Measurements from ENCODE around the gene ADRA2C.

Gene ADRA2C

GRCh38 chr4:3735196-3735595, 31.0 kb upstream of the ADRA2C start:
- DNase-seq: no peak

- no peak for DNase-seq
Measured at GRCh38 chr4:3736290-3736689, 29.9 kb upstream of the ADRA2C start.

- DNase-seq: no peak
Measured at GRCh38 chr4:3736806-3737205, 29.4 kb upstream of the ADRA2C start.

- DNase-seq: no peak
Measured at GRCh38 chr4:3739577-3739976, 26.6 kb upstream of the ADRA2C start.

GRCh38 chr4:3740256-3740655, 25.9 kb upstream of the ADRA2C start:
- DNase-seq: no peak

GRCh38 chr4:3741217-3742011, 24.8 kb upstream of the ADRA2C start:
- no peak for DNase-seq

- DNase-seq: no peak
Measured at GRCh38 chr4:3742610-3743009, 23.6 kb upstream of the ADRA2C start.

- no peak for DNase-seq
Measured at GRCh38 chr4:3744232-3744631, 22.0 kb upstream of the ADRA2C start.

- no peak for DNase-seq
Measured at GRCh38 chr4:3744901-3745300, 21.3 kb upstream of the ADRA2C start.

GRCh38 chr4:3745886-3746656, 20.1 kb upstream of the ADRA2C start:
- DNase-seq: no peak

- no peak for DNase-seq
Measured at GRCh38 chr4:3746701-3747580, 19.2 kb upstream of the ADRA2C start.

- no peak for DNase-seq
Measured at GRCh38 chr4:3747581-3747904, 18.6 kb upstream of the ADRA2C start.

- DNase-seq: no peak
Measured at GRCh38 chr4:3748136-3748898, 17.9 kb upstream of the ADRA2C start.

- DNase-seq: no peak
Measured at GRCh38 chr4:3749081-3749480, 17.1 kb upstream of the ADRA2C start.

- no peak for DNase-seq
Measured at GRCh38 chr4:3750334-3750733, 15.9 kb upstream of the ADRA2C start.

- no peak for DNase-seq
Measured at GRCh38 chr4:3752022-3752421, 14.2 kb upstream of the ADRA2C start.

- DNase-seq: no peak
Measured at GRCh38 chr4:3753726-3754412, 12.3 kb upstream of the ADRA2C start.

GRCh38 chr4:3756343-3757059, 9.7 kb upstream of the ADRA2C start:
- no peak for DNase-seq

GRCh38 chr4:3759236-3759635, 6.9 kb upstream of the ADRA2C start:
- DNase-seq: no peak

GRCh38 chr4:3760346-3760745, 5.8 kb upstream of the ADRA2C start:
- no peak for DNase-seq

GRCh38 chr4:3760841-3761240, 5.3 kb upstream of the ADRA2C start:
- DNase-seq: no peak
